ENCODE results near the gene SRR. TPM values are rescaled to one million over a fixed set of nuclear protein-coding genes. Genes with fewer than 3 reads are reported as not detected.
A peak's percentile ranks its signal among the peaks of the same experiment; 100 is the strongest.

Gene SRR
- total RNA-seq, 3 donors from 2014 or later (not counting 1 experiment from before 2014, with no cell fraction given) = 6.4 to 11.1 (median 7.9) TPM

DNA sequence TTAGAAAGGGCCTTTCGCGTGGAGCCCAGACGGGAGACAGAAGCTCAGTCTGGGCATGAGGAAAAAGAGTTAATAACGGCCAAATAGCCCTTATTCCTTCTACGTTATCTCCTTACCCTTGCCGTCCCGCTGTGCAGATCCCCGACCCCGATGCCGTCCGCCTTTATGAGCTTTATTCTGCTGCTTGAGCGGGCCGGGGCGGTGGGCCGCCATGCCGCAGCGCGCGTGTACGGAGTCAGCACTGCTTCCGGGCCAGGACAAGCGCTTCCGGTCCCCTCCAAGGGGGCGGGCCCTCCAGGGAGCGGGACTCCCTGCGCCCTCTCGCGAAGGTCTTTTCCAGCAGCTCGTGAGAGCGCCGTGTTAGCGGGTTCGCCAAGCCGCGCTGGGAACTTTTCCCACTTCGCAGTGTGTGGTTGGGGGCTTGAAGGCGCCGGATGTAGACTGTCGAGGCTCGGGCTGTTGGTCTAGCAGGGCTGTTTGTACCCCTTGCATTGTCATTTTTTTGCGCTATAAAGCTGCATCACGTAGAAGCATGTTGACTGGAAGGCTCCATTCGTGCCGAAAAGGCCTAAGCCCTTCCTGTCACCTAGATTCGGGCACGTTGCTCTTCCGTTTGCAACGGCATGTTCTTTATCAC is 32.6 kb downstream of the SRR start, which contains the start of gene TSR1:
Gene TSR1, minus strand, starts transcription at position 243 of the 637 bp plus-strand sequence. Its CDS starts 30 bp downstream, at position 213.
- H3K9me3 Mint-ChIP-seq = no peaks in the 10 kb centered on the region
- H3K9me3 ChIP-seq (ENCODE audit: control insufficient read depth, insufficient read depth, low read length) = no peaks in the 10 kb centered on the region
- peak within 1 kb of the TSS; percentile 99 for H3K4me3 Mint-ChIP-seq
- DNase-seq = peak; percentile 79 to 94
- peak within 1 kb of the TSS; percentile 60 for H3K4me3 ChIP-seq (ENCODE audit: low read length)
- no peaks in the 10 kb centered on the region for H3K27me3 Mint-ChIP-seq (ENCODE audit: low read depth in 2 of 2)
- H3K27me3 ChIP-seq (ENCODE audit: control insufficient read depth, insufficient read depth, low read length) = no peaks in the 10 kb centered on the region
- H3K36me3 Mint-ChIP-seq = no peaks in the 10 kb centered on the region
- H3K4me1 ChIP-seq (ENCODE audit: control insufficient read depth, insufficient read depth, low read length) = peaks cover 18% of the 10 kb centered on the region
- TF ChIP-seq, protein P1, sequence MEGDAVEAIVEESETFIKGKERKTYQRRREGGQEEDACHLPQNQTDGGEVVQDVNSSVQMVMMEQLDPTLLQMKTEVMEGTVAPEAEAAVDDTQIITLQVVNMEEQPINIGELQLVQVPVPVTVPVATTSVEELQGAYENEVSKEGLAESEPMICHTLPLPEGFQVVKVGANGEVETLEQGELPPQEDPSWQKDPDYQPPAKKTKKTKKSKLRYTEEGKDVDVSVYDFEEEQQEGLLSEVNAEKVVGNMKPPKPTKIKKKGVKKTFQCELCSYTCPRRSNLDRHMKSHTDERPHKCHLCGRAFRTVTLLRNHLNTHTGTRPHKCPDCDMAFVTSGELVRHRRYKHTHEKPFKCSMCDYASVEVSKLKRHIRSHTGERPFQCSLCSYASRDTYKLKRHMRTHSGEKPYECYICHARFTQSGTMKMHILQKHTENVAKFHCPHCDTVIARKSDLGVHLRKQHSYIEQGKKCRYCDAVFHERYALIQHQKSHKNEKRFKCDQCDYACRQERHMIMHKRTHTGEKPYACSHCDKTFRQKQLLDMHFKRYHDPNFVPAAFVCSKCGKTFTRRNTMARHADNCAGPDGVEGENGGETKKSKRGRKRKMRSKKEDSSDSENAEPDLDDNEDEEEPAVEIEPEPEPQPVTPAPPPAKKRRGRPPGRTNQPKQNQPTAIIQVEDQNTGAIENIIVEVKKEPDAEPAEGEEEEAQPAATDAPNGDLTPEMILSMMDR (IDR thresholded peaks at IDR 0.05) = no peak
- intact Hi-C loops (cut with micrococcal nuclease) = no loop called here
- H3K27ac Mint-ChIP-seq = peak within 1 kb of the TSS; percentile 90 to 93
- H3K4me1 Mint-ChIP-seq = peaks cover 17 to 19% of the 10 kb centered on the region in 2 donors
- H3K27ac ChIP-seq (ENCODE audit: low read length) = peak within 1 kb of the TSS; percentile 51
- peaks cover 34% of the 10 kb centered on the region for H3K36me3 ChIP-seq (ENCODE audit: control insufficient read depth, insufficient read depth, low read length)
- WGBS (ENCODE audit: insufficient coverage) = under 1% methylated on average over 48 of the region's 48 CpGs
- ATAC-seq = peak; percentile 81 to 92 (median 85)

DNA sequence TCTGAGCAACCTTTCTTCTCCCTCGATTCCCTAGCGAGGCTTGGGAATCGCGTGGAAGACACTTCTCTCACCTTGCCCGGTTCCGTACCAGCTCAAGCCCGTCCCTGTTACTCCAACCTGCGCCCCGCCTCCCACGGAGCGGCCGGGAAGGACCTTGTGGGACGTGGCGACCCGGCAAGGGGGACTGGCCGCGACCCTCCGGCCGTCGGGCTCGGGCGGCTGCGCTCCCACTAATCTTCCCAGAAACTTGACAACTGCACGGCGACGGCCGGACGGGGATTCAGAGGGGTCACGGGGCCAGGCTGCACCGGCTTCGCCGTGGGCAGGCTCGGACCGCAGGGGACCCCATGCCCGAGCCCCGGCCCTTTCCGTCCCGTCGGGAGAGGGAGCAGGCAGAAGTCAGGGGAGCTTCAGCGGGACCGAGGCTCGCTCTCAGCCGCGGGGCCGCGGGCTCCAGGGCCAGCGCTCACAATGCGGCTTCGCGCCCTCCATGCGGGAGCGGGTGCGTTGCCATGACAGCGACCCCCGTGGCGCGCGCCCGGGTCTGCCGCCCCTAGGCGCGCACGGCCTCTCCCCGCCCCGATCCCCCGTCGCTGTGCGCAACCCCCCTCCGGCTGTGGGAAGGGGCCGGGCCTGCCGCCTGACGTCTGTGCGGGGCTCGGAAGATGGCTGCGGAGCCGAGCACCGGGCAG is 33.2 kb downstream of the SRR start, which contains the start of gene SGSM2:
Gene SGSM2, plus strand, starts transcription at position 650 of the 692 bp plus-strand sequence. CDS start 188 bp downstream, outside the sequence.
- peaks cover 27% of the 10 kb centered on the region for H3K36me3 ChIP-seq (ENCODE audit: control insufficient read depth, insufficient read depth, low read length)
- H3K4me1 ChIP-seq (ENCODE audit: control insufficient read depth, insufficient read depth, low read length) = peaks cover 18% of the 10 kb centered on the region
- H3K9me3 ChIP-seq (ENCODE audit: control insufficient read depth, insufficient read depth, low read length) = no peaks in the 10 kb centered on the region
- DNase-seq (peak; percentile 60 to 85), ATAC-seq (peak; percentile 66 to 76 (median 71))
- H3K27me3 Mint-ChIP-seq (ENCODE audit: low read depth in 2 of 2) = no peaks in the 10 kb centered on the region
- TF ChIP-seq, protein P1 (IDR thresholded peaks at IDR 0.05) = no peak
- peak within 1 kb of the TSS; percentile 51 for H3K27ac ChIP-seq (ENCODE audit: low read length)
- peak within 1 kb of the TSS; percentile 99 for H3K4me3 Mint-ChIP-seq
- intact Hi-C loops (cut with micrococcal nuclease) = no loop called here
- no peaks in the 10 kb centered on the region for H3K36me3 Mint-ChIP-seq
- peaks cover 17 to 19% of the 10 kb centered on the region in 2 donors for H3K4me1 Mint-ChIP-seq
- no peaks in the 10 kb centered on the region for H3K27me3 ChIP-seq (ENCODE audit: control insufficient read depth, insufficient read depth, low read length)
- WGBS (ENCODE audit: insufficient coverage) = under 1% methylated on average over 77 of the region's 77 CpGs
- H3K4me3 ChIP-seq (ENCODE audit: low read length) = peak within 1 kb of the TSS; percentile 60
- no peaks in the 10 kb centered on the region for H3K9me3 Mint-ChIP-seq
- peak within 1 kb of the TSS; percentile 90 to 93 for H3K27ac Mint-ChIP-seq

DNA sequence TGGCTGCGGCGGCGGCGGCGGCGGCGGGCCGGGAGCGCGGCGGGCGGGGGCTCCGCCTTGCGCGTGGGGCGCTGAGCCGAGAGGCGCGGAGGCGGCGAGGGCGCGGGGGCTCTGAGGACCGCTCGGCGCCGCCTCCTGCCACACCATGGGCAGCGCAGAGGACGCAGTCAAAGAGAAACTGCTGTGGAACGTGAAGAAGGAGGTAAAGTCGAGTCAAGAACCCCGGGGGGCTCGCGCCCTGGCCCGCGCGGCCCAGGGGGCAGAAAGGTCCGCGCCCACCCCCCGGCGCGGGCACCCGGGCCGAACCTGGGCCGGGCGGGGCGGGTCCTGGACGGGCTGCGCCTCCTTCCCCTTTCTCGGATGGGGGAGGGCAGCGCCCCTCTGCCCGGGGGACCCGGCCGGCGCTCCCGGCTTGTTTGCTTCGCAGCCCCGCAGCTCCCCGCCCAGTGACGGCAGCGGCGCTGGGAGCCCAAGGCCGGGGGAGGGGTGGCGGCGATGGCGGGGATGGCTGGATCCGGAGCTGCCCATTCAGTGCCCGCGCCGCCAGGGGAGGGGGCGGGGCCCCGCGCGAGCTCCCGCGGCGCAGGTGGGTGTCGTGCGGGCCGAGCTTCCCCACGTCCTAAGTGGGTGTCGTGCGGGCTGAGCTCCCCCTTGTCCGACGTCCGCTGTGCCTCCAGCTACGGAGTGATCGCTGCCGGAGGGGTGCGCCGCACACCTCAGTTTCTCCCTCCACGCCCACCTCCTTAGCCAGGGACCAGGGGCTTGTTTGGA is 34.0 kb downstream of the SRR start:
- Histone ChIP-seq H3K36me3 (ENCODE audit: control insufficient read depth, insufficient read depth, low read length) (peaks cover 23% of the 10 kb centered on the region), H3K9me3 (ENCODE audit: control insufficient read depth, insufficient read depth, low read length) (no peaks in the 10 kb centered on the region), H3K4me1 (ENCODE audit: control insufficient read depth, insufficient read depth, low read length) (peaks cover 18% of the 10 kb centered on the region), H3K27ac (ENCODE audit: low read length) (no peak overlapping the region), H3K27me3 (ENCODE audit: control insufficient read depth, insufficient read depth, low read length) (no peaks in the 10 kb centered on the region), H3K4me3 (ENCODE audit: low read length) (peak overlapping the region; percentile 60)
- peaks cover 17 to 19% of the 10 kb centered on the region in 2 donors for H3K4me1 Mint-ChIP-seq
- TF ChIP-seq, protein P1 (IDR thresholded peaks at IDR 0.05) = no peak
- intact Hi-C loops (cut with micrococcal nuclease) = no loop called here
- no peaks in the 10 kb centered on the region for H3K36me3 Mint-ChIP-seq
- no peaks in the 10 kb centered on the region for H3K27me3 Mint-ChIP-seq (ENCODE audit: low read depth in 2 of 2)
- ATAC-seq (peak; percentile 41 to 48 (median 47)), DNase-seq (peak; percentile 50 to 68)
- H3K27ac Mint-ChIP-seq = peak overlapping the region in 1 of 2 donors; percentile 66
- WGBS (ENCODE audit: insufficient coverage) = under 1% methylated on average over 92 of the region's 92 CpGs
- no peaks in the 10 kb centered on the region for H3K9me3 Mint-ChIP-seq
- peak overlapping the region; percentile 99 for H3K4me3 Mint-ChIP-seq
